GM18951 (cell line): ENCODE data around the gene LPCAT3.

Source experiments
- POLR2A ChIP-seq: IDR thresholded peaks from 4 replicates; pipeline ENCODE4 v1.6.1; 2011; ENCODE audit warnings: mild to moderate bottlenecking; ENCODE audit not compliant: insufficient read length, insufficient read depth; ENCODE audit errors: extremely low read depth
- in situ Hi-C: fragments of 300-500 bp; cut with MboI; formaldehyde crosslinking; loops from one replicate; pipeline ENCODE4 v1.12.0; 2022; ENCODE audit warnings: low sequenced_read_pairs, mixed read lengths, inconsistent platforms; ENCODE audit not compliant: unreplicated experiment

LPCAT3 gene

GRCh38 chr12:7001921-7002591 is 16.2 kb downstream of the LPCAT3 start:
- in situ Hi-C loops = no loop called here
- TF ChIP-seq POLR2A = no peak

GRCh38 chr12:6998715-6999451 is 19.4 kb downstream of the LPCAT3 start:
- no peak for TF ChIP-seq POLR2A
- in situ Hi-C loops = no loop called here

- in situ Hi-C loops = no loop called here
- no peak for TF ChIP-seq POLR2A
These were observed 22.2 kb downstream of the LPCAT3 start for GRCh38 chr12:6996040-6996441.

- in situ Hi-C loops = no loop called here
- no peak for TF ChIP-seq POLR2A
These were observed 30.2 kb downstream of the LPCAT3 start for GRCh38 chr12:6987956-6988553.

- in situ Hi-C loops = no loop called here
- TF ChIP-seq POLR2A = no peak
These were observed 35.7 kb downstream of the LPCAT3 start for GRCh38 chr12:6982532-6982931.

- in situ Hi-C loops = no loop called here
These were observed 36.9 kb downstream of the LPCAT3 start for GRCh38 chr12:6981152-6982052.

GRCh38 chr12:6980740-6981139 is 37.5 kb downstream of the LPCAT3 start:
- in situ Hi-C loops = no loop called here
- no peak for TF ChIP-seq POLR2A

More at GRCh38 chr12:6981152-6982052, 36.9 kb downstream of the LPCAT3 start:
- TF ChIP-seq POLR2A = no peak

GRCh38 chr12:6980075-6980474 is 38.2 kb downstream of the LPCAT3 start:
- no peak for TF ChIP-seq POLR2A
- in situ Hi-C loops = no loop called here

- no peak for TF ChIP-seq POLR2A
- in situ Hi-C loops = no loop called here
These were observed 38.8 kb downstream of the LPCAT3 start for GRCh38 chr12:6979453-6979852.

- TF ChIP-seq POLR2A = no peak
These were observed 39.3 kb downstream of the LPCAT3 start for GRCh38 chr12:6979021-6979420.

GRCh38 chr12:6978611-6979011 is 39.7 kb downstream of the LPCAT3 start:
- TF ChIP-seq POLR2A = no peak
- in situ Hi-C loops = no loop called here

More at GRCh38 chr12:6979021-6979420, 39.3 kb downstream of the LPCAT3 start:
- in situ Hi-C loops = no loop called here

GRCh38 chr12:6978188-6978587 is 40.1 kb downstream of the LPCAT3 start:
- TF ChIP-seq POLR2A = no peak
- in situ Hi-C loops = no loop called here

- in situ Hi-C loops = no loop called here
- TF ChIP-seq POLR2A = no peak
These were observed 40.6 kb downstream of the LPCAT3 start for GRCh38 chr12:6977653-6978052.
